Measurements from ENCODE around the gene ASCL5.

- TF ChIP-seq CTCF (IDR thresholded peaks at IDR 0.05) (no peak), POLR2A (IDR thresholded peaks at IDR 0.05) (no peak)
Measured at GRCh38 chr1:201128476-201128875, 1.5 kb upstream of the ASCL5 start.
